Measurements from ENCODE around the gene IGFBP4.
A peak's percentile ranks its signal among the peaks of the same experiment; 100 is the strongest.

IGFBP4 gene

DNA sequence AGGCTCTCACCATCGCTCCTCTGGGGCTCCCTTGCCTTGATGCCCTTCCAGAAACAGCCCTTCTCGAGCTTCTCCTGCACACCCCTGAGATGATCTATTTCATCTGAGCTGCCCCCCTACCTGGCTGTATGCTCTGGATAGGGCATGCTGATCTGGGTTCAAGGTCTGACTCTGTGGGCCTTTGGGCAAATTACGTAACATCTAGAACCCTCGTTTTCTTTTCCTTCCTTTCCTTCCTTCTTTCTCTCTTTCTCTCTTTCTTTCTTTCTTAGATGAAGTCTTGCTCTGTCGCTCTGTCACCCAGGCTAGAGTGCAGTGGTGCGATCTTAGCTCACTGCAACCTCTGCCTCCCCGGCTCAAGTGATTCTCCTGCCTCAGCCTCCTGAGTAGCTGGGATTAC is 37.9 kb downstream of the IGFBP4 start:
- intact Hi-C loops (cut with DNase I): no loop called here
- DNase-seq: no peak

DNA sequence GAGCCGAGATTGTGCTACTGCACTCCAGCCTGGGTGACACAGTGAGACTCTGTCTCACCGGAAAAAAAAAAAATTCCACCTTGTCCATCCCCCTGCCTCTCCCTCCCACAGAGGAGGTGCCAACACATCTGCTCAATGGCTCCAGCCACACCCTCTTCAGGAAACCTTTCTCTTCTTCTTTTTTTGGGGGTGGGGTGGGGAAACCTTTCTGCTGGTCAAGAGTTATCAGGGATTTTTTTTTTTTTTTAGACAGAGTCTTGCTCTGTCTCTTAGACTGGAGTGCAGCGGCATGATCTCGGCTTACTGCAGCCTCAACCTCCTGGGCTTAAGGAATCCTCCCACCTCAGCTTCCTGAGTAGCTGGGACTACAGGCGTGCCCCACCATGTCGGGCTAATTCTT is 39.5 kb downstream of the IGFBP4 start:
- DNase-seq: no peak
- intact Hi-C loops (cut with DNase I): no loop called here

DNA sequence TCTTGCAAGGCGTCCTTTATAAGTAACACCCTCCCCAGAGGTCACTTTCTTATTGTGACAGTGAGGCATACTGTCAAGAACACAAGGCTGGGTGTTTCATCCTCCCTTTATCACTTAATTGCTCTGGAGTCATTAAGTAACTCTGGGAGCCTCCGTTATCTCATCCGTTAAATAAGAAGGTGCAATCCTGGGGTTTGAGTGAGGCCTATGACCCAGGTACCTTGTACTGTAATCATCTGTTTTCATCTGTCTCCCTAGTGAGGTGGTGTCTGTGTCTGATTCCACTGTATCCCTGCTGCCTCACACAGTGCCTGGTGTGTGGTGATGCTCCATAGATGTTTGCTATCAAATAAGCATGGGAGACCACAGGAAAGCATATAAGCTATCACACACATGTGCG is 40.4 kb downstream of the IGFBP4 start:
- no peak for DNase-seq
- intact Hi-C loops (cut with DNase I): no loop called here

DNA sequence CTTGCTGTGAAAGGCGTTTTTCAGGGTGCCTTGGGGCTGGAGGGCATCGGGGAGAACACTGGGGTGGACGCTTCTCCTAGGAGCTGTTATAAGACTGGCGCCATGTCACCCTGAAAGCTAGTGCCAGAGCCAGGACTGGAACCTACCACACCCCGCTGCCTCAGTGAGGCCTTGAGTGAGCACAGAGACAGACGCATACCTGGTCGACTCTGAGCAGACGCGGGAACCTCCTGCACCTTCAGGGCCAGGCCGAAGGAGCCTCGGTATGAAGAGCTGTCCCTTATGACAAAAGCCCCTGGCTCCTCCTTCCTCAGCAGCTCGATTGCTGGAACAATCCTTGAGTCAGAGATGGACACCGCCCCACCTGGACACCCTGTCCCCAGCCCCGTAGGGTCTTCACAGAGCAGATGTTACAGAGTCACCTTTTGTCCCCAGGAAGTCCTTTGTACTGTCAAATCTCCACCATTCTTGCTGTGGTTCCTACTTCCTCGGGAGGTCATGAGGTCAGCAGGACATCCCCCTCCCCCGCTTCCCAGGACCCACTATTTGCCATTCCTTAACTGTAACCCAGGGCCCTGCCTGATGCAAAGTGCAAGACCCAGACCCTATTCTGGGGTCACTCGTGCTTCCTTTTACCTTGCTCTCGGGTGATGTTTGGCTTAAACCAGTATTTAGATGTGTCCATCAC is 41.2 kb downstream of the IGFBP4 start:
- intact Hi-C loops (cut with DNase I): no loop called here

DNA sequence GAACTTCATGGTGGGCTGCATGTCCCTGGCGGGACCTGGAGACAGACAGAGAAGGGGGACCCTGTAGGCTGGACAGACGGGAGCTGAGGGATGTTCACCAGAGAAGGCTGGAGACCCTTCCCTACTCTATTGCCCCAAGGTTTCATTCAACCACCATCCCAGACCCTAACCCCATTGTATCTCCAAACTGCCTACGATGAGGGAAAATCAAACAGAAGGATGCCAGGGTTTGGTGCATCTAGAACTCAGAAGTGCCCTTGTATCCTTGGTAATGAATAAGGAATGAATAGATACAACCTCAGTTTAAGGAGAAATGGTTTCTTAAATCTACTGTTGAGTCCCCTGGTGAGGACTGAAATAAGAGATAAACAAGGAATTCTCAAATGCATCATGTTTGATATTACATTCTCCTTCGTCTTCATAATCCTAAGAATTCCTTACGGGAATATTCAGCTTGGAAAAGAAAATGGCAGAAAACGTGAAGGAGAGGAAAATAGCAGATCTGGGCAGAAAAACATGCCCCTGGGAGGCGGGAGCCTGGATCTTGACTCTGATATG is 41.8 kb downstream of the IGFBP4 start:
- intact Hi-C loops (cut with DNase I): no loop called here
- DNase-seq: no peak

More for the DNA sequence above, 41.2 kb downstream of the IGFBP4 start:
- no peak for DNase-seq

DNA sequence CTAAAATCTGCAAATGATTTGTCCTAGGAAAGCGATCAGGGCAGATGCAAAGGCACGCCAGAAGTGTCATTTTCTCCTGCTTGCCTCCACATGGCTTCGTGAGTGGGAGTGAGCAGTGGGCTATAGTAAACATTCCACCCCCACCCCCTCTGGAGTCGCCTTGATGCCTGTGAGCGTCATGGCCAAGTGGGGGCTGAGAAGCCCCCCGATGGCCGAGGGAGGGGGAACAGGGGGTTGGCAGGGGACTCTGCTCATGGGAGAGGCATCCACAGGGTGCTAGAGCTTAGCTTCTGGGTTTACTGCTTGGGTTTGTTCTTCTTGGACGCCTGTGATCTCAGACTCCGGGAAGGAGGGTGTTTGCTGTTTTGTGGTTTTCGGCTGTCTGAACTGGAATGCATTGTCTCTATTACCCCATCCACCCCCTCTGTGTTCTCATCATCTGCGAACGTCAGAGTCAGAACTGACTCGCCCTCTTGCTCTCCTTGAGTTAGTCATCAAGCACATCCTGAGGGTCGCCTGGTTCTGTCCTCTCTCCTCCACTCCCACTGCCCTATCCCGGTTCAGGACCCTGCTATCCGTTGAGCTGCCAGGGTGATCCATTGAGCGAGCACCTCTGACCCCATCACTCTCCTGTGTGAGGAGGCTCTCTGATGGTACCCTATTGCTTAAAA is 42.7 kb downstream of the IGFBP4 start:
- intact Hi-C loops (cut with DNase I): no loop called here
- no peak for DNase-seq

DNA sequence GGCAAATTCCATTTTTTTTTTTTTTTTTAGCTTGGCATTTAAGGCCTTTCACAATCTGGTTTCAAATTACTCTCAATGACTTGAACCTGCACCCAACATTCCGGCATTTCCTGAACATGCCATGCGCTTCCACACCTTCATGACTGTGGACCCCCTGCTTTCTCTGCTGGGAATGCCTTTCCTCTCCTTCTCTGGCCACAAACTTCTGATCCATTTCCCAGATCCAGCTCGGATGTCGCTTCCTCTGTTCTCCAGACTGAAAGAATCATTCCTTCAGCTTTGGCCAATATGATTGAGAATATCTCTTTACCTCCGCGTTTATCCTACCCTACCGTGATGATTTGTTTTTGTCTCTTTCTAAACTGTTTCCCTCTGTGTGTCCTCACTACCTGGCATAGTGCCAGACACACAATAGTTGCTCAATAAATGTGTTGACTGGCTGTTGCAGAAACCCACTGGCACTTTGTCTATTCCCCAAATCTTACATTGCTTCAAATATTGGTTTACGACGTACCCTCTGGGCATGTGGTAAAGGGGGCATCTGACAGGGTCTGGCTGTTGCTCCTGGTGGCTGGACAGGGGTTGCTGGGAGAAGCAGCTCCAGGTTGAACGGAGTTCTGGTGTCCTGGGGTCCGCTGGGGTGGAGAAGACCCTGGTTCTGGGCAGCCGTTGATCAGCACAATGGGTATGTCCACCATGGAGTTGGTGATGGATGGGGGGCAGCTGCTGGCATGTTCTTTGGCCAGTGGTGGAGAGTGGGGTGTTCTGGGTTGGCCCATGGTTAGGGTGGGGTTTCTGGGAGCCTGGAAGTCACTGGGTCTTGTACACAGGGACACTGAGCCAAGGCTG is 43.5 kb downstream of the IGFBP4 start:
- intact Hi-C loops (cut with DNase I): no loop called here
- DNase-seq: no peak

DNA sequence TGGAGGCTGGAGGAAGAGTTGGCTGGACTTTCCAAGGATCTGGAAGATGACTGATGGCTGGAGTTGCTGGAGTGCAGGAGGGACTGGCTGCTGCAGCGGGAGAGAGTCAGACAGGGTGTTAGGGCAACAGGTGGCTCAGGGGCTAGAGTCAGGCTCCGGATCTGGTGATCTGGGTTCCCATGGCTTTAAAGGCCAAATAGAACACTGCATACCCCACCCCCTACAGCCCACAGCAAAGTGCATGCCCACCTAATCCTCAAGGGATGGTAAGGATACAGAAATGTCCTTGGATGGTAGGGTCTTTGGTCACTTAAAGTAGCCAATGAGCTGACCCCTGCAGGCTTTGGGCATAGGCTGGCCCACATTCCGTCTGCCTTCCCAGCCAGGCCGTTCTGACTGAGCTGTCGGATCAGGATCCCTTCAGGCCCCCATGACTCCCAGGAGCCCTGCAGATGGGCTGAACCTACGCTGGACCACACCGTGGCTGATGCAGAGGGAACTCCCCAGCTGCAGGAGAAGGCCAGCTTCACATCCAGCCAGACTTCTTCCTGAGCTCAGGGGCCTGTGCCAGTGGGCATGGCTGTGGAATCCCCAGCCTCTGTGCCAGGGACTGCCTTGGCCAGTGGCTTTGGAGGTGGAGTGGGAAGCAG is 44.2 kb downstream of the IGFBP4 start:
- no peak for DNase-seq
- intact Hi-C loops (cut with DNase I): no loop called here

DNA sequence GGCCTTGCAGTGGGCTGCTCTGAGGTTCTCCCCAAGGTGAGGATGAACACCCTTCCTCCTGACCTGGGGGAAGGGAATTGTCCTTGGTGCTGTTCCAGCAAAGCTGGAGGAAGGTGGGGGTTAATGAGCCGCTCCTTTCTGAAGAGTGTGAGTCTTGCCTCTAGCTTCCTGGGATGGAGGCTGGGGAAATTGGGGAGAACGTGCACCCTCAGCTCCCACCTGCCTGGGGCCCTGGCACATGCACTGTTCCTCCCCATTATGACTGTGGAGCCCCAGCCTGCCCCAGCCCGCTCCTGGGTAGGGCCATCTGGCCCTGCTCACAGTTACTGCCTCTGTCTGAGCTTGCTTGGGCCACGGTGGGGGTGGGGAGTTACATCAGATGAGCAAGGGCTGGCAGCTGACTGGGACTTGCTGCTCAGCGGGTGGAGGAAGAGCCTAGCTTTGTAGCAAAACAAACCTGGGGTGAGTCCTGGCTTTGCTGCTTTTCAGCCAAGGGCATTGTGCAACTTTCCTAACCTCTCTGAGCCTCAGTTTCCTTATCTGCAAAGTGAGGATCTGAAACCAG is 47.1 kb downstream of the IGFBP4 start:
- intact Hi-C loops (cut with DNase I): loop anchor here (10.0 kb wide), 1 partner anchor 54 kb away; no protein-coding TSS in a partner anchor

DNA sequence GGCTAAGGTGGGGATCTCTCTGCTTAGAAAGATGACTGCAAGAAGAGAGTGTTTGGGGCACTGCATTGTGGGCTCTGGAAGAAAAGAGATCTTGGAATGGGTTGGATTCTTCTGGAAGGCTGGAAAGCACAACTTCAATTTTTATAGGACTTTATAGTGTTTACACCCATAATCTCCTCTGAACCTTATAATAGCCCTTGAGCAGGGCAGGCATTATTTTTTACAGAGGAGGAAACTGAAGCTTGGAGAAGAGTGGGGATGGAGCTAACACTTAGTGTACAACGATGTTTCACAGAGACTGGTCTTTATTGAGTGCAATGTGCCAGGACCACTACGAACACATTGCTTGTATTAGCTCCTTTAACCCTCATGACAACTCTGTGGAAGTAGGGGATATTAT is 47.7 kb downstream of the IGFBP4 start:
- intact Hi-C loops (cut with DNase I): loop anchor here (10.0 kb wide), 1 partner anchor 54 kb away; no protein-coding TSS in a partner anchor
- DNase-seq: no peak

More for the DNA sequence above, 47.1 kb downstream of the IGFBP4 start:
- peak; percentile 22 to 88 (median 71) for DNase-seq

DNA sequence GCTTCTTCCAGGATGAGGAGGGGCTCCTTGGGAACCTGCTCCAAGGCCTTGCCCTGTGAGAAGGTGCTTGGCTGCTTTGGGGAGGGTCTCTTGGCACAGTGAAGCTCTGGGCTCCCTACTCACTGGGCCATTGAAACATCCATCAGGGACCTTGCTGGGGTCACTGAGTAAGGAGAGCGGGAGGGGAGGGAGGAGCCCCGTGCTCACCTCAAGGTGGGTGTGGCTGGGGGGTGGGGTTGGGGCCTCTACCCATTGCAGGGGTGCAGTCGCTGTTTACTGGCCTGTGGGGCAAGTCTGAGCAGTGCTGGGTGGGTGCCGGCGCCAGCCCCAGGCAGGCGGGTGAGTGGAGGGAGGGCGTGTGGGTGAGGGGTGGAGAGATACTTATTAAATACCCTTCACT is 48.2 kb downstream of the IGFBP4 start:
- intact Hi-C loops (cut with DNase I): loop anchor here (10.0 kb wide), 1 partner anchor 53 kb away; no protein-coding TSS in a partner anchor
- DNase-seq: no peak

DNA sequence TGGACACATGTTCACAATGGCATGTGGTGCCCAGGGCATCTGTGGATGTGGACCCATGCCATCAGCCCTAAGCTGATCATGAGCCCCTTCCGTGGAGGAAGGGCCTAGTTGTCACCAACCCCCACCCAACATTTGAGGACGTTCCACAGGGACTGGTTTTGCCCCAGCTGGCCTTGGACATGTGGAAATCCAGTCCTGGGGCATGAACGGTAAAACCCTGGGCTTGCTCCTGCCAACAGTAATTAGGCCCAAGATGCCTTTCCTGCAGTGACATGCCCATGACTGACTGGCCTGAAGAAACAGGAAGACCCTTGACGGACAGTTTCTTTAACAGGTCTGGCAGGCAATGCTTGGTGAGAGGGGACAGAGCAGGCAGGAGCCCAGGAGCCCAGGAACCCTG is 50.4 kb downstream of the IGFBP4 start:
- no peak for DNase-seq

DNA sequence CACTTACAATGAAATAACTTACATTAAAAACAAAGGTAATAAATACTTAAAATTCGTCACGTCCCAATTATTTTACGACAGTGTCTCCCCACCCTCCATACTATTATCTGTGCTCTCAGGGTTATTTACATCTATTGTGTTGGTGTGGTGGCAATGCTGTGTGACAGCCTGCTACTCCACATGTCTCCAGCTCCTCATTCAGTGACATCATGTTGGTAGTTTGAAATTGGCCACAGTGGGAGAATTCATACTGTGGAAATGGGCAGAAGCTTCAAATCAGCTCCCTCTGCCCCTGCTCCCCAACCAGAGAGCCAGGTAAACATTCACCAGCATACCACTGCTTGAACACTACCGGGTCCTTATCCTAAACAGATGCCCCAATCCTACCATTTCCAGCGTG is 51.9 kb downstream of the IGFBP4 start:
- no peak for DNase-seq
- intact Hi-C loops (cut with DNase I): loop anchor here (10.0 kb wide), 1 partner anchor 50 kb away; no protein-coding TSS in a partner anchor

More for the DNA sequence above, 50.4 kb downstream of the IGFBP4 start:
- intact Hi-C loops (cut with DNase I): loop anchor here (10.0 kb wide), 1 partner anchor 51 kb away; no protein-coding TSS in a partner anchor

DNA sequence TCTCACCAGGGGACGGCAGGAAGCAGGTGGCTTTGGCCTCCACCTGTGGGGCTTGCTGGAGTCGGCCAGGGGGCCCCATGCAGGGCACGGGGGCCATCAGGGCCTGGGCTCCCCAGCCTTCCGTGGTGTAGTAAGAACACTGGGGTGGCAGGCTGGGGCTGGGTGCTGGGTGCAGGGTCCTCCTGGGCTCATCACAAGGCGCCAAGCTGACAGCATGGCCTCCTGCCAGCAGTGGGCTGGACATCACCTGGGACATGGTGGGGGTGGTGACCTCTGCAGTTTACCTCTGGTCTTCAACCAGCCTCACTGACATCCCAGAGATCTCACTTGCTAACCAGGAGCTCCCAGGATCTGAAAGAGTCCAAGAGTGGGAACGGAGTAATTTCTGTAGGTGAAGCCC is 52.9 kb downstream of the IGFBP4 start:
- intact Hi-C loops (cut with DNase I): loop anchor here (10.0 kb wide), 1 partner anchor 49 kb away; no protein-coding TSS in a partner anchor
- no peak for DNase-seq

DNA sequence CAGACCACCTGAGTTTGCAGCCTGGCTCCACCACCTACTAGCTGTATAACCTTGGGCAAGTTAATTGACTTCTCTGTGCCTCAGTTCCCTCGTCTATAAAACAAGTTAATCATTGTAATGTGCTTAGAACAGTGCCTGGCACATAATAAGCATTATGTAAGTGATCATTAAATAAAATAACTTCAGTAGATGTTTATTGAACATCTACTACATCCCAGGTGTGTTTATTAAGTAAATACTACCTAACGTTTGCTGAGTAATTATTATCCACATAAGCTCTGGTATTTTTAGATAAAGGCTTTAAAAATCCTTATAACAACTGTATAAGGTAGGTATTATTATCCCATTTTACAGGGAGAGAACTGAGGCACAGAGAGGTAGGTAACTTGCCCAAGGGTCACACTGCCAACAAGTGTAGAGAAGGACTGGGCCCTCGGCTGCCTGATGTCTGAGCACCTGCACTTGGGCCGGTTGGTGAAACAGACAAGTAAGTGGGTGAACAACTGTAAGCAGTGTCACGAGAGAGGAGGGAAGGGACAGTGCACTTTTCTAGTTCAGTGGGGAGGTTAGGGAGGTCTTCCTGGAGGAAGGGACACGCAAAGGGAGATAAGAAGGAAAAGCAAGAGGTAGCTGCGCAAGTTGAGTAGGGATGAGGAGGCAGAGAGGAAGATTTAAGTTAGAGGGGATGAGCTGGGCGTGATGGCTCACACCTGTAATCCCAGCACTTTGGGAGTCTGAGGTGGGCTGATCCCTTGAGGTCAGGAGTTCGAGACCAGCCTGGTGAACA is 53.6 kb downstream of the IGFBP4 start:
- no peak for DNase-seq
- intact Hi-C loops (cut with DNase I): loop anchor here (10.0 kb wide), 1 partner anchor 48 kb away; no protein-coding TSS in a partner anchor

DNA sequence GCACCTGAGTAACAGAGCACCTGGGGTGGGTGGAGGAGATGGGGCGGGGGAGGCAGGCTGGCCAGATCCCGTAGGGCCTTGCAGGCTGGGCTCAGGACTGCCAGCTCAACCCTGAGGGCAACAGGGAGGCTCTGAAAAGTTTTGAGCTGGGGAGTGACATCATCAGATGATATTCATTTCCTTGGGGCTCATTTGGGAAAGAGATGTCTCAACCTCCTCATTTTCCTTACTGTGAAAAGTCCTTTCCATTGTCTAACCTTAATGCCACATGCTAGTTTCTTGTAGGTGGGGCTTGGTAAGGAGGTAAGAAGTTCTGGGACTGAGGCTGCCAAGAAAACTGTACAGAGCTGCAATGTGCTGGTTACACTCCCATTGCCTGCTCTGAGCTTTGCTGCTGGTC is 54.4 kb downstream of the IGFBP4 start:
- no peak for DNase-seq
- intact Hi-C loops (cut with DNase I): loop anchor here (10.0 kb wide), 1 partner anchor 47 kb away; no protein-coding TSS in a partner anchor

DNA sequence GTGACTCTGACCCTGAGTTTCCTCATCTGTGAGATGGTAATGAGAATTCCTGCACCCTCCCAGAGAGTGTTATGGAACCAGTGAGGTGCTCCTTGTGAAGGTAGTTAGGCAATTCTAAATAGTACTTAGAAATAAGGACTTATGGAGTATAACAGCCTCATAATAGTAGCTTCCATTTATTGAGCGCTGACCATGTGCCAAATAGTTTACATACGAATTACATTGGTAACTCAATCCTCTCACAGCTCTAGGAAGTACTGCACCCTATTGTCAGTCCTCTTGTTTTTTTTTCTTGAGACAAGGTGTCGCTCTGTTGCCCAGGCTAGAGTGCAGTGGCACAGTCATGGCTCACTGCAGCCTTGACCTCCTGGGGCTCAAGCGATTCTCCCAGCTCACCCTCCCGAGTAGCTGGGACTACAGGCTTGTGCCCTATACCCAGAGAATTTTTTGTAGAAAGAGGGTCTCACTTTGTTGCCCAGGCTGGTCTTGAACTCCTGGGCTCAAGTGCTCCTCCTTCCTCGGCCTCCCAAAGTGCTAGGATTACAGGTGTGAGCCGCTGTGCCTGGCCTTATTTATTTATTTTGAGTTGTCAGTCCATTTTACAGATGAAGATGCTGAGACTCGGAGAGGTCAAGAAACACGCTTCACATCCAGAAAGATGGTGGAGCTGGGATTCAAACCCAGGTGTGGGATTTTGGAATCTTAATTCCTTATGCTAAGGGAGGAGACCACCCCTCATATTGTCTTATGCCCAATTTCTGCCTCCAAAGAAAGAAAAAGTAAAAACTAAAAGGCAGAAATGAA is 55.2 kb downstream of the IGFBP4 start:
- intact Hi-C loops (cut with DNase I): loop anchor here (10.0 kb wide), 1 partner anchor 46 kb away; no protein-coding TSS in a partner anchor
- no peak for DNase-seq
